Fibroblast of lung (primary cell): ENCODE data around the gene GGA3. TPM values are rescaled to one million over a fixed set of nuclear protein-coding genes. Genes with fewer than 3 reads are reported as not detected.

Experiments used
- DNase-seq, 2 donors: peaks; one replicate each; pipeline versions ENCODE4 v3.0.0 to v3.0.0-alpha.2; 2010; ENCODE audit warnings: low read depth in 2 of 2
- H2AFZ ChIP-seq: 2 replicates; pipeline ENCODE4 v1.5.1; 2012; ENCODE audit warnings: low read length, control low read depth, inconsistent platforms
- H3K27ac ChIP-seq: 2 replicates; pipeline ENCODE4 v1.5.1; 2011; ENCODE audit warnings: low read length, control low read depth; ENCODE audit not compliant: insufficient read depth
- H3K27me3 ChIP-seq: 2 replicates; pipeline ENCODE4 v1.5.1; 2011; ENCODE audit warnings: mild to moderate bottlenecking, low read length; ENCODE audit not compliant: control insufficient read depth, insufficient read depth
- H3K36me3 ChIP-seq: 2 replicates; pipeline ENCODE4 v1.5.1; 2011; ENCODE audit warnings: low read length; ENCODE audit not compliant: control insufficient read depth, insufficient read depth
- H3K4me1 ChIP-seq: 2 replicates; pipeline ENCODE4 v1.5.1; 2011; ENCODE audit warnings: low read length; ENCODE audit not compliant: control insufficient read depth, insufficient read depth; ENCODE audit errors: extremely low read depth
- H3K4me2 ChIP-seq: 2 replicates; pipeline ENCODE4 v1.5.1; 2011; ENCODE audit warnings: low read length, control low read depth; ENCODE audit not compliant: insufficient read depth; ENCODE audit errors: extremely low read depth
- H3K4me3 ChIP-seq, 4 experiments: fragments of 200-600 bp in 1 of 4; sonication (generic) in 1 of 4; replicated peaks in 1 of 4; 2 replicates each; pipeline ENCODE4 v1.5.1; 2011 to 2016; ENCODE audit warnings: low read length in 4 of 4, low read depth in 3 of 4, mild to moderate bottlenecking in 3 of 4, control low read depth in 2 of 4, inconsistent platforms in 1 of 4, mixed read lengths in 1 of 4; ENCODE audit not compliant: insufficient read depth in 1 of 4; ENCODE audit errors: control extremely low read depth in 1 of 4
- H3K79me2 ChIP-seq: 2 replicates; pipeline ENCODE4 v1.5.1; 2012; ENCODE audit warnings: mild to moderate bottlenecking, low read length, inconsistent platforms; ENCODE audit not compliant: control insufficient read depth, insufficient read depth
- H3K9ac ChIP-seq: 2 replicates; pipeline ENCODE4 v1.5.1; 2011; ENCODE audit warnings: mild to moderate bottlenecking, low read length, control low read depth; ENCODE audit not compliant: insufficient read depth
- H3K9me3 ChIP-seq: 2 replicates; pipeline ENCODE4 v1.5.1; 2012; ENCODE audit warnings: low read depth, low read length; ENCODE audit not compliant: control insufficient read depth, insufficient read depth
- H4K20me1 ChIP-seq: 2 replicates; pipeline ENCODE4 v1.5.1; 2011; ENCODE audit warnings: low read length; ENCODE audit not compliant: control insufficient read depth, insufficient read depth; ENCODE audit errors: extremely low read depth
- CTCF ChIP-seq, 2 donors: IDR thresholded peaks in 1 of 2; conservative IDR thresholded peaks in 1 of 2; 1 replicate in 1 of 2; 2 replicates in 1 of 2; pipeline ENCODE4 v1.5.1; 2011 to 2012; ENCODE audit warnings: low read length in 2 of 2, control low read depth in 1 of 2, inconsistent platforms in 1 of 2, low read depth in 1 of 2, mild to moderate bottlenecking in 1 of 2
- EZH2 ChIP-seq: IDR thresholded peaks from 2 replicates; pipeline ENCODE4 v1.5.1; 2012; ENCODE audit warnings: low read length, control low read depth, mild to moderate bottlenecking; ENCODE audit errors: missing control alignments
- polyA plus RNA-seq, 2 donors: library from polyadenylated mRNA; depleted of rRNA in 1 of 2; stranded (reverse) in 1 of 2; unstranded in 1 of 2; fragments of >200 nt; gene quantifications; 2 replicates each; pipeline ENCODE4 v1.2.1, GENCODE V29; 2011 to 2012; ENCODE audit warnings: missing spikeins in 1 of 2
- total RNA-seq: library from RNA; depleted of rRNA; stranded (reverse); fragments of >200 nt; gene quantifications from 2 replicates; pipeline ENCODE4 v1.2.1, GENCODE V29; 2014

The GGA3 gene
- total and polyA plus RNA-seq, 2 donors (not counting 1 experiment from before 2014, with no cell fraction given) = 13.0 to 14.4 TPM

- Histone ChIP-seq H3K27ac (no peak overlapping the region), H2AFZ (no peak overlapping the region), H3K79me2 (no peaks in the 10 kb centered on the region), H3K4me2 (no peak overlapping the region), H3K4me1 (no peaks in the 10 kb centered on the region), H3K36me3 (no peaks in the 10 kb centered on the region), H3K27me3 (no peaks in the 10 kb centered on the region), H4K20me1 (no peaks in the 10 kb centered on the region), H3K9me3 (no peaks in the 10 kb centered on the region), H3K9ac (no peak overlapping the region), H3K4me3 (no peak overlapping the region)
- DNase-seq = no peak
- TF ChIP-seq CTCF (conservative IDR thresholded peaks at IDR 0.05 in 1 of 2, IDR thresholded peaks at IDR 0.05 in 1 of 2; ENCODE audit: low read depth in 1 of 2, low read length in 2 of 2) = no peak
- TF ChIP-seq EZH2 = no peak
These were observed 46.7 kb upstream of the GGA3 start for GRCh38 chr17:75307957-75308731.

GRCh38 chr17:75301502-75302206 is 40.2 kb upstream of the GGA3 start:
- Histone ChIP-seq H3K4me2 (no peak overlapping the region), H3K27me3 (no peaks in the 10 kb centered on the region), H3K4me1 (no peaks in the 10 kb centered on the region), H3K9me3 (no peaks in the 10 kb centered on the region), H3K9ac (no peak overlapping the region), H3K4me3 (no peak overlapping the region), H3K27ac (no peak overlapping the region), H4K20me1 (no peaks in the 10 kb centered on the region), H3K36me3 (no peaks in the 10 kb centered on the region), H3K79me2 (no peaks in the 10 kb centered on the region), H2AFZ (no peak overlapping the region)
- no peak for DNase-seq
- TF ChIP-seq CTCF (conservative IDR thresholded peaks at IDR 0.05 in 1 of 2, IDR thresholded peaks at IDR 0.05 in 1 of 2; ENCODE audit: low read depth in 1 of 2, low read length in 2 of 2) = no peak
- no peak for TF ChIP-seq EZH2

GRCh38 chr17:75301049-75301448 is 39.6 kb upstream of the GGA3 start:
- no peaks in the 10 kb centered on the region for H3K36me3 ChIP-seq
- no peak overlapping the region for H3K27ac ChIP-seq
- H3K4me2 ChIP-seq = no peak overlapping the region
- no peak overlapping the region for H3K9ac ChIP-seq
- no peak overlapping the region for H3K4me3 ChIP-seq
- DNase-seq = no peak
- H3K9me3 ChIP-seq = no peaks in the 10 kb centered on the region
- no peaks in the 10 kb centered on the region for H3K4me1 ChIP-seq
- H2AFZ ChIP-seq = no peak overlapping the region
- H3K79me2 ChIP-seq = no peaks in the 10 kb centered on the region
- TF ChIP-seq CTCF (conservative IDR thresholded peaks at IDR 0.05 in 1 of 2, IDR thresholded peaks at IDR 0.05 in 1 of 2; ENCODE audit: low read depth in 1 of 2, low read length in 2 of 2) = no peak
- no peak for TF ChIP-seq EZH2
- no peaks in the 10 kb centered on the region for H3K27me3 ChIP-seq
- no peaks in the 10 kb centered on the region for H4K20me1 ChIP-seq
